ENCODE measurements around the gene BTBD16.

BTBD16 gene

DNA sequence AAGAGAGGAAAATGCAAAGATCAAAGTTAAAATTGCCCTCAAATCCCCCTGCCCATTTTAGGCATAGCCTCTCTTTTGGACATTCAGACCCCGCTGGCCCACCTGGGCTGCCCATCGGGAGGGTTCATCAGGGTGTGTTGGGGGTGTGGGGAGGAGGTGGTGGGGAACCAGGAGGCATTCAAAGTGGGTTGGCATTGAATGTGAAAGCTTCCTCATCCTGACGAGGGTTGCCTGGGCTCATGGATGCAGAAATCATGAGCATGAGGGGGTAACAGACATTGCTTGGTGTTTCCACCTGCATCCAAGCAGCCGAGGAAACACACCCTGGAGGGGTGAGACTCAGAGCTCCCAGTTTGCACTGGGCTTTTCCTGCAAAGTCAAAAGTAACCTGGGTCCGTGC, 20.6 kb downstream of the BTBD16 start:
- no peak overlapping the region for H3K27ac ChIP-seq
- TF ChIP-seq, protein P1, sequence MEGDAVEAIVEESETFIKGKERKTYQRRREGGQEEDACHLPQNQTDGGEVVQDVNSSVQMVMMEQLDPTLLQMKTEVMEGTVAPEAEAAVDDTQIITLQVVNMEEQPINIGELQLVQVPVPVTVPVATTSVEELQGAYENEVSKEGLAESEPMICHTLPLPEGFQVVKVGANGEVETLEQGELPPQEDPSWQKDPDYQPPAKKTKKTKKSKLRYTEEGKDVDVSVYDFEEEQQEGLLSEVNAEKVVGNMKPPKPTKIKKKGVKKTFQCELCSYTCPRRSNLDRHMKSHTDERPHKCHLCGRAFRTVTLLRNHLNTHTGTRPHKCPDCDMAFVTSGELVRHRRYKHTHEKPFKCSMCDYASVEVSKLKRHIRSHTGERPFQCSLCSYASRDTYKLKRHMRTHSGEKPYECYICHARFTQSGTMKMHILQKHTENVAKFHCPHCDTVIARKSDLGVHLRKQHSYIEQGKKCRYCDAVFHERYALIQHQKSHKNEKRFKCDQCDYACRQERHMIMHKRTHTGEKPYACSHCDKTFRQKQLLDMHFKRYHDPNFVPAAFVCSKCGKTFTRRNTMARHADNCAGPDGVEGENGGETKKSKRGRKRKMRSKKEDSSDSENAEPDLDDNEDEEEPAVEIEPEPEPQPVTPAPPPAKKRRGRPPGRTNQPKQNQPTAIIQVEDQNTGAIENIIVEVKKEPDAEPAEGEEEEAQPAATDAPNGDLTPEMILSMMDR (IDR thresholded peaks at IDR 0.05): no peak
- TF ChIP-seq ZFX (IDR thresholded peaks at IDR 0.05; ENCODE audit: borderline replicate concordance): no peak

DNA sequence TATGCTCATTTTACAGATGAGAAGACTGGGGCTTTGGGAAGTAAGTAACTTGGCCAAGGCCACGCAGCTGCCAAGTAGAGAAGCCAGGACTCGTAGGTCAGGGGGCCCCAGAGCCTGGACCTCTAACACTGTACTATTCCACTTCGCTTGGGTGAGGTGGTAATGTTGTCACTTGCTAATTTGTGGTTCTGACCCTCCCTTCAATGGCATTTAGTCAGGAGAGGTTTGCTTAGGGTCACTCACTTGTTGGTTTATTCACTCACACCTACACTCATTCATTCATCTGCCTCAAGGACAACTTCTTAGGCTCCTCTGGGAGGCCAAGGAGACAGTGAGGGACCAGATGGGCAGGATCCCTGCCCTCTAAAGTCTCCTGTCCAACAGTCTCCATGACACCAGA, 21.3 kb downstream of the BTBD16 start:
- TF ChIP-seq, protein P1 (IDR thresholded peaks at IDR 0.05): no peak
- no peak for TF ChIP-seq ZFX (IDR thresholded peaks at IDR 0.05; ENCODE audit: borderline replicate concordance)
- H3K27ac ChIP-seq: no peak overlapping the region

DNA sequence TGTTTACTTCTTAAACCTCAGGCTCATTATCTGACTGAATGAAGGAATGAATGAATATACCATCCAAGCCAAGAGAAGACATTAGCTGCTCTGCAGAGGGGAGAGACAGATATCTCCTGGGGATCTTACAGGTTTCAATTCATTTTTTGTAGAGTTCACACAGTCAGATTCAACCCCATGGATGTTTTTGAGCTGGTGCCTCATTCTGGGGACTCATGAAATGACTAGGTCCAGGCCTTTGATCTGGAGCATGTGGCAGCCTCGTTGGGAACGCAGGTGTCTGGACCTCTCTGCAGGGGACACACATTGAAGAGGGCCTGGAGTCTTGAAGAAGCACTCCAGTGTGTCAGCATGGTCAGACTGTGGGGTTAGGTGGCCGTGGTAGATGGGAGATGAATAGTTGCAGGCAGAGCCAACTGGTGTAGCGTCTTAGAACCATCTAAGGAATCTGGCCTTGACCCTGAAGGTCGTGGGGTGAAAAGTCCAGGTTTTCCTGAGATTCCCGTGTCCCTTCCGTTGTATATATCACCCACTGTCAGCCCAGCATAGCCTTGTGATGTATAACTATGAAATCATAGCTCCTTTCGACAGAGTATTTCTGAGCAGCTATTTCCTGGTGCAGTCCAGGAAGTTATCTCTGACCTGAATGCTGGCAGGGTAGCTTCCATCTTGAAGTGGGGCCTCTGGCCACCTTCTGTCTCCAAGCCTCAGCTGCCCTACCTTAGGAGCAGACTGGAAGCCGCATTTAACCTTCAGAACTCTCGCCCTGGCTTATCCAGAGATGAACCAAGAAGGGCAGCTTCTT, 22.3 kb downstream of the BTBD16 start:
- no peak overlapping the region for H3K27ac ChIP-seq
- TF ChIP-seq, protein P1 (IDR thresholded peaks at IDR 0.05): no peak
- no peak for TF ChIP-seq ZFX (IDR thresholded peaks at IDR 0.05; ENCODE audit: borderline replicate concordance)

DNA sequence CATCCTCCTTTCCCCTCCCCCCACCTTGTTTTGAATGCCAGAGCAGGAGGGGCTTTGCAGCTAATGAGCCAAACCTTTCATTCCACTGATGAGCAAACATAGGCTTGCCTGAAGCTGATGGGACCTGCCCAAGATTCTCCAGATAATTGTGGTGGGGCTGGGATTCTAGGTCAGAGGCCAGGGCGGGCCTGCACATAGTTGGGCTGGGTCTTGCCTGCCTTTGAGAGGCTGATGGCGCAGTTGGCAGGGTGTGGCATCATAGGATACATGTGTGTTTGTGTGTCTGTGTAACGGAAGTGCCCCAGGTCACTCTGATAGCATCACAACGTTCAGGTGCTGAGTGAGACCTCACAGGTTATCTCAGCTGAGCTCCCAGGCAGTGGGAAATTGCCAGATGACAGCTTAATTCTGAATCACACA, 22.9 kb downstream of the BTBD16 start:
- no peak overlapping the region for H3K27ac ChIP-seq
- TF ChIP-seq, protein P1 (IDR thresholded peaks at IDR 0.05): no peak
- TF ChIP-seq ZFX (IDR thresholded peaks at IDR 0.05; ENCODE audit: borderline replicate concordance): no peak

DNA sequence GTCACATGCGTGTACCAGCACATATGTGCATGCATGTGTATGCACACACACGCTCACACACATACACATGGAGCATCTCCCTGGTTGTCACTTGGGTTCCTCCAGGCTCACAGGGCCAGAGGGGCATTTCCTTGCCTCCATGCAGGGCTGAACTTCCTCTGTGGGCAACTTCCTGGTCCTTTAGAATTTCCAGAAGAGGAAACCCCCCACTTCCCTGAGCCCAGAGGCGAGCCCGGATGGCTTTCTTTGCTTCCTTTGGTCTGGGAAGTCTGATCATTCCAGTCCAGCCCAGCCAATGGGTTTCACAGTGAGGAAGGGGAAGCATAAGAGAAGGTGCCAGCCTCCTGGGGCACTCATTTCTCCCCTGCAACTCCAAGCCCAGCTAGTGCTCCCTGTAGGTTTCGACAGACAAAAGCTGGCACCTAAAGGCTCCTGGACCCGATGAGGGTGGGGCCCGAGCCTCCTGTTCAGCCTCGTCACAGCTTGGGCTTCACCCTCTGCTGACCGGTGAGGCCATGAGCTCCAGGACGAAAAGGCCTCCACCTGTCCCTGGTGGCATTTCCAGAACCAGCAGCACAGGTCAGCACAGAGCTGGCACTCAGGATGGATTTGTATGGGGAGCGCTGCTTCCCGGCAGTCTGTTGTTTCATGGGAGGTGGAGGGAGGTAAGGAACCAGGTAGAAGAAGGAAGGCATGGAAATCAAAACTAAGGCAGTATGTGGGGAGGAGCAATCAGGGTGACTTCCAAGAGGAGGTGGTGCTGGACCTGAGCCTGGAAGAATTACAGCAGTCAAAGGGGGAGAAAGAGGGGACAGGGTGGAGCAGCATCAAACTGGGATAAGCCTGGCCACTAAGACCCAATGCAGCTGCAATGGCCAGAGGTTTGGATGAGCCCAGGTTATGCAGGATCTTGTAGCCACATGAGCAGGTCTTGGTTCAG, 23.7 kb downstream of the BTBD16 start:
- no peak overlapping the region for H3K27ac ChIP-seq

DNA sequence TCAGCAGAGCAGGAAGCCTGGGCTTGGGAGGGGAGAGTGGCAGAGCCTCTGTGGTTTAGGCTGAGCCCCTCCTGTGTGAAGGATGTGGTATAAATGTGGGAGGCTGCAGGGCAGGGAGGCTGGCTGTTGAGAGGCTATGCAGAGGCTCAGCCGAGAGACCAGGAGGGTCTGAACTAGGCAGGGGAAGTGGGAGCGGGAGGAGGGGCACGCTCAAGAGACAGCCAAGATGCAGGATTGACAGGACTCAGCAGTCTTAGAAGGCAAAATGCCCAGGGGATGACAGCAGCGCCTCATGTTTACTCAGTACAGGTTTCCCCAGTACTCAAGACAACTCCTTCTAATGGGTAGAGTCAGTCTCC, 24.3 kb downstream of the BTBD16 start:
- TF ChIP-seq ZFX (IDR thresholded peaks at IDR 0.05; ENCODE audit: borderline replicate concordance): no peak
- TF ChIP-seq, protein P1 (IDR thresholded peaks at IDR 0.05): no peak
- no peak overlapping the region for H3K27ac ChIP-seq

More for the DNA sequence above, 23.7 kb downstream of the BTBD16 start:
- no peak for TF ChIP-seq ZFX (IDR thresholded peaks at IDR 0.05; ENCODE audit: borderline replicate concordance)

DNA sequence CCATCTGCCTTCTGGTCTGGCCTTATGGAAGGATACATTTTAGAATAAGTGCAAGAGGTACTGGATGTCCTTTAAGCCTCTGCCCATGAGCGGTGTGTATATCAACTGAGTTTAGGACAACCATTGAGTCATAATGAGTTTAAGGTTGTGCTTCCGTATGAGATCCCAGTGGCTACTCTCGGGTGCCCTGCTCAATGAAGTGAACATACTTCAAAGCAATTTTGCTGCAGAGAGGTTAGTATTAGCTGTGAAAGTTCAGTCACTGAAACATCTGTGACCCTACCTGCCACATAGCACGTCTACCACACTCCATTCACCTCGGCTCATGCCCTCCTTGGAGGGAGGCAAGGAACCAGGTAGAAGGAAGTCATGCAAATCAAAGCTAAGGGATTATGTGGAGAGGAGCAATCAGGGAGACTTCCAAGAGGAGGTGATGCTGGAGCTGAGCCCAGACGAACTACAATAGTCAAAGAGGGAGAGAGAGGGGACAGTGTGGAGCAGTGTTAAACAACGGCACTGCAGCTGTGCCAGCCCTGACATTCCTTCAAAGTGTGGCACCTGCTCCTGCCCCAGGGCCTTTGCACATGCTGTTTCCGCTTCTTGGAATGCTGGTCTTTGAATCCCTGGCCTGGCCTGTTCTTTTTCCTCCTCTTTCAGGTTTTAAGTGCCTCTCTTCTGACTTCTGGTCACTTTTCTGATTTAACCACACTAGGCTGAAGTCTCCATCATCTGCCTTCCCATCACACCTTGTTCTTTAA, 25.4 kb downstream of the BTBD16 start:
- no peak for TF ChIP-seq ZFX (IDR thresholded peaks at IDR 0.05; ENCODE audit: borderline replicate concordance)
- TF ChIP-seq, protein P1 (IDR thresholded peaks at IDR 0.05): no peak
- H3K27ac ChIP-seq: no peak overlapping the region
